ENCODE measurements around the gene PRKACB.

DNA sequence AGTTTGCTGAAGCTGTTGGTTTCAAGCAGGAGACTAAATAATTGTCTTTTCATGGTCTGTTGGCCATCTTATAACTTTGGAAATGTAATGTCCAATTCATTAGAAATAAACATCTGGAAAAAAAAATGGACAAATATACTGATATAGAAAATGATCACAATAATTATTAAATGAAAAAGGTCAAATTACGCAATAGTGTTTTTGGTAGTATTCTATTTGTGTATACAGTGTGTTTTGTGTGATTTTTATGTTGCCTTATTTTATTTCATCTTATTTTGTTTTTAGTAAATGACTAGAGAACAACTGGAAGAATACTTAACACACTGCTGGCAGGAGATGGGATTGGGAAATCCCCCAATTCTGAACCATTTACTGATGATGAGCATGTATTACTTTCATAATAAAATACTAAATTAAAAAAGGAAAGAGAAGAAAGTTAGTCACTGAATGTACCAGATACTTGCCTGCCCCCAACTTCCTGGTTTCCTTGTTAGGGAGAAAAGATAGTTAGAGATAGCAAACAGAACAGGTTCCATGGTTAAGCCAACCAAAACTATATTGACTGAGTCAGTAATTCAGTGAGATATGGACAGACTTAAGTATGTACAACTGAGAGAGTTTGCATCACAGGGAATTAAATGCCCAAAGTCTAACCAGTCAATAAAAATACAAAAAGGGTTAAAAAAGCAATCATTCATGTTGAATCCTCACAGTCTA lies 133.4 kb downstream of the PRKACB start:
- TF ChIP-seq, protein P1, sequence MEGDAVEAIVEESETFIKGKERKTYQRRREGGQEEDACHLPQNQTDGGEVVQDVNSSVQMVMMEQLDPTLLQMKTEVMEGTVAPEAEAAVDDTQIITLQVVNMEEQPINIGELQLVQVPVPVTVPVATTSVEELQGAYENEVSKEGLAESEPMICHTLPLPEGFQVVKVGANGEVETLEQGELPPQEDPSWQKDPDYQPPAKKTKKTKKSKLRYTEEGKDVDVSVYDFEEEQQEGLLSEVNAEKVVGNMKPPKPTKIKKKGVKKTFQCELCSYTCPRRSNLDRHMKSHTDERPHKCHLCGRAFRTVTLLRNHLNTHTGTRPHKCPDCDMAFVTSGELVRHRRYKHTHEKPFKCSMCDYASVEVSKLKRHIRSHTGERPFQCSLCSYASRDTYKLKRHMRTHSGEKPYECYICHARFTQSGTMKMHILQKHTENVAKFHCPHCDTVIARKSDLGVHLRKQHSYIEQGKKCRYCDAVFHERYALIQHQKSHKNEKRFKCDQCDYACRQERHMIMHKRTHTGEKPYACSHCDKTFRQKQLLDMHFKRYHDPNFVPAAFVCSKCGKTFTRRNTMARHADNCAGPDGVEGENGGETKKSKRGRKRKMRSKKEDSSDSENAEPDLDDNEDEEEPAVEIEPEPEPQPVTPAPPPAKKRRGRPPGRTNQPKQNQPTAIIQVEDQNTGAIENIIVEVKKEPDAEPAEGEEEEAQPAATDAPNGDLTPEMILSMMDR (IDR thresholded peaks at IDR 0.05; ENCODE audit: low read depth, low read length, missing input control): no peak
- no peak for TF ChIP-seq HNF4A (conservative IDR thresholded peaks at IDR 0.05)
- TF ChIP-seq, protein P2, sequence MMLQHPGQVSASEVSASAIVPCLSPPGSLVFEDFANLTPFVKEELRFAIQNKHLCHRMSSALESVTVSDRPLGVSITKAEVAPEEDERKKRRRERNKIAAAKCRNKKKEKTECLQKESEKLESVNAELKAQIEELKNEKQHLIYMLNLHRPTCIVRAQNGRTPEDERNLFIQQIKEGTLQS (IDR thresholded peaks at IDR 0.05): no peak
- TF ChIP-seq, protein P3, sequence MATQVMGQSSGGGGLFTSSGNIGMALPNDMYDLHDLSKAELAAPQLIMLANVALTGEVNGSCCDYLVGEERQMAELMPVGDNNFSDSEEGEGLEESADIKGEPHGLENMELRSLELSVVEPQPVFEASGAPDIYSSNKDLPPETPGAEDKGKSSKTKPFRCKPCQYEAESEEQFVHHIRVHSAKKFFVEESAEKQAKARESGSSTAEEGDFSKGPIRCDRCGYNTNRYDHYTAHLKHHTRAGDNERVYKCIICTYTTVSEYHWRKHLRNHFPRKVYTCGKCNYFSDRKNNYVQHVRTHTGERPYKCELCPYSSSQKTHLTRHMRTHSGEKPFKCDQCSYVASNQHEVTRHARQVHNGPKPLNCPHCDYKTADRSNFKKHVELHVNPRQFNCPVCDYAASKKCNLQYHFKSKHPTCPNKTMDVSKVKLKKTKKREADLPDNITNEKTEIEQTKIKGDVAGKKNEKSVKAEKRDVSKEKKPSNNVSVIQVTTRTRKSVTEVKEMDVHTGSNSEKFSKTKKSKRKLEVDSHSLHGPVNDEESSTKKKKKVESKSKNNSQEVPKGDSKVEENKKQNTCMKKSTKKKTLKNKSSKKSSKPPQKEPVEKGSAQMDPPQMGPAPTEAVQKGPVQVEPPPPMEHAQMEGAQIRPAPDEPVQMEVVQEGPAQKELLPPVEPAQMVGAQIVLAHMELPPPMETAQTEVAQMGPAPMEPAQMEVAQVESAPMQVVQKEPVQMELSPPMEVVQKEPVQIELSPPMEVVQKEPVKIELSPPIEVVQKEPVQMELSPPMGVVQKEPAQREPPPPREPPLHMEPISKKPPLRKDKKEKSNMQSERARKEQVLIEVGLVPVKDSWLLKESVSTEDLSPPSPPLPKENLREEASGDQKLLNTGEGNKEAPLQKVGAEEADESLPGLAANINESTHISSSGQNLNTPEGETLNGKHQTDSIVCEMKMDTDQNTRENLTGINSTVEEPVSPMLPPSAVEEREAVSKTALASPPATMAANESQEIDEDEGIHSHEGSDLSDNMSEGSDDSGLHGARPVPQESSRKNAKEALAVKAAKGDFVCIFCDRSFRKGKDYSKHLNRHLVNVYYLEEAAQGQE (IDR thresholded peaks at IDR 0.05): no peak
- TF ChIP-seq GABPA (IDR thresholded peaks at IDR 0.05 in 1 of 2, conservative IDR thresholded peaks at IDR 0.05 in 1 of 2): no peak
- TF ChIP-seq TAF1 (conservative IDR thresholded peaks at IDR 0.05): no peak
- TF ChIP-seq YY1 (IDR thresholded peaks at IDR 0.05): no peak
- TF ChIP-seq, protein P4, sequence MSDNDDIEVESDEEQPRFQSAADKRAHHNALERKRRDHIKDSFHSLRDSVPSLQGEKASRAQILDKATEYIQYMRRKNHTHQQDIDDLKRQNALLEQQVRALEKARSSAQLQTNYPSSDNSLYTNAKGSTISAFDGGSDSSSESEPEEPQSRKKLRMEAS (IDR thresholded peaks at IDR 0.05): no peak
- no peak for TF ChIP-seq RXRA (IDR thresholded peaks at IDR 0.05)
- no peak for TF ChIP-seq JUND (IDR thresholded peaks at IDR 0.05)
